Measurements from ENCODE around the gene ETV6. TPM values are rescaled to one million over a fixed set of nuclear protein-coding genes. Genes with fewer than 3 reads are reported as not detected.

Gene ETV6
- total and polyA plus RNA-seq, 8 donors = 5.1 to 31.6 (median 18.2) TPM

GRCh38 chr12:11798856-11799501 is 149.5 kb downstream of the ETV6 start:
- no peak for ATAC-seq
- intact Hi-C loops (cut with DNase I) = no loop called here
- no peak for TF ChIP-seq CTCF (IDR thresholded peaks at IDR 0.05)

GRCh38 chr12:11799502-11799873 is 150.0 kb downstream of the ETV6 start:
- Histone ChIP-seq H3K4me3 (no peak overlapping the region), H3K27ac (no peak overlapping the region), H3K36me3 (no peaks in the 10 kb centered on the region), H3K4me1 (peaks cover 11 to 24% (median 19%) of the 10 kb centered on the region in 3 donors), H3K27me3 (no peaks in the 10 kb centered on the region), H3K9me3 (no peaks in the 10 kb centered on the region)
- no peak for ATAC-seq
- no peak for FAIRE-seq
- intact Hi-C loops (cut with DNase I) = no loop called here
- DNase-seq = no peak
- TF ChIP-seq CTCF (IDR thresholded peaks at IDR 0.05) = no peak
- WGBS, 2 donors = 88 to 90% methylated on average over 8 of the region's 8 CpGs

More at GRCh38 chr12:11798856-11799501, 149.5 kb downstream of the ETV6 start:
- no peak for DNase-seq
- no peak for FAIRE-seq
- H3K4me1 ChIP-seq = peaks cover 16 to 29% (median 24%) of the 10 kb centered on the region in 3 donors
- no peaks in the 10 kb centered on the region for H3K36me3 ChIP-seq
- H3K27me3 ChIP-seq = no peaks in the 10 kb centered on the region
- H3K4me3 ChIP-seq = no peak overlapping the region
- H3K9me3 ChIP-seq = no peaks in the 10 kb centered on the region
- 43% methylated on average over 4 of the region's 4 CpGs for WGBS, 2 donors
- H3K27ac ChIP-seq = no peak overlapping the region

GRCh38 chr12:11801643-11802042 is 152.2 kb downstream of the ETV6 start:
- TF ChIP-seq CTCF (IDR thresholded peaks at IDR 0.05) = no peak
- no peak for DNase-seq
- intact Hi-C loops (cut with DNase I) = no loop called here
- H3K27ac ChIP-seq = no peak overlapping the region
- 81% methylated on average over 5 of the region's 5 CpGs for WGBS, 2 donors
- no peak for FAIRE-seq
- H3K9me3 ChIP-seq = no peaks in the 10 kb centered on the region
- no peak overlapping the region for H3K4me3 ChIP-seq
- no peak for ATAC-seq
- no peaks in the 10 kb centered on the region for H3K36me3 ChIP-seq
- H3K4me1 ChIP-seq = peaks cover 0 to 9% (median 0%) of the 10 kb centered on the region in 3 donors
- no peaks in the 10 kb centered on the region for H3K27me3 ChIP-seq

GRCh38 chr12:11804130-11804529 is 154.7 kb downstream of the ETV6 start:
- FAIRE-seq (no peak), ATAC-seq (no peak), DNase-seq (no peak)
- intact Hi-C loops (cut with DNase I) = no loop called here
- Histone ChIP-seq H3K9me3 (no peaks in the 10 kb centered on the region), H3K27me3 (no peaks in the 10 kb centered on the region), H3K4me3 (no peak overlapping the region), H3K27ac (no peak overlapping the region), H3K36me3 (no peaks in the 10 kb centered on the region), H3K4me1 (no peaks in the 10 kb centered on the region)
- WGBS, 2 donors = 94 to 100% methylated on average over 1 of the region's 1 CpG
- no peak for TF ChIP-seq CTCF (IDR thresholded peaks at IDR 0.05)

GRCh38 chr12:11805043-11805442 is 155.6 kb downstream of the ETV6 start:
- no peak for TF ChIP-seq CTCF (IDR thresholded peaks at IDR 0.05)
- no peak for FAIRE-seq
- no peak overlapping the region for H3K4me3 ChIP-seq
- no peak for DNase-seq
- WGBS, 2 donors = 74 to 78% methylated on average over 3 of the region's 3 CpGs
- no peak overlapping the region for H3K27ac ChIP-seq
- no peaks in the 10 kb centered on the region for H3K27me3 ChIP-seq
- no peak for ATAC-seq
- no peaks in the 10 kb centered on the region for H3K9me3 ChIP-seq
- H3K4me1 ChIP-seq = no peaks in the 10 kb centered on the region
- intact Hi-C loops (cut with DNase I) = no loop called here
- H3K36me3 ChIP-seq = no peaks in the 10 kb centered on the region
